ENCODE results near the gene AMACR.

DNA sequence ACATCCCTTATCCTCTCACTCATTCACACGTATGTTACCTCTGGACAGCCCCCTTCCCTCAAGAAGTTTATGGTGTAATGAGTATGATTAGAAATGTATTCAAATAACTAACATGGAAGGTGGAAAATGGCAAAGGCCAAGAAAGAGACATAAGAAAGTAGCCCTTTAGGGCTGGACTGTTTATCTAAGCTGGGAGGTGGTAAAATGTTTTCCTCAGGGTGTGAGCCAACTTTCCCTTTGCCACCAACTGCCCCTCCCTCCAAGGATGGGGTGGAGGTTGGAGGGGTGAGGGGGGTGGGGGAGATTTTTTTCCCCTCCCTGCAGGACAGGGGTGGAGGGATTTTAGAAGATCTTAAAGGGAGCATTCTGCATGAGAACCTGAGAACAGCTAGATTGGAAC lies 31.5 kb downstream of the AMACR start:
- no peak for TF ChIP-seq POLR2A (IDR thresholded peaks at IDR 0.05; ENCODE audit: low read depth, low read length)
- no peak for TF ChIP-seq SPI1 (IDR thresholded peaks at IDR 0.05; ENCODE audit: low read depth, low read length)
- no peak for TF ChIP-seq TAF1 (IDR thresholded peaks at IDR 0.05; ENCODE audit: low read depth, low read length)
- TF ChIP-seq PAX5 (IDR thresholded peaks at IDR 0.05; ENCODE audit: insufficient read depth, low read length, severe bottlenecking), result no peak
- no peak for TF ChIP-seq POLR2AphosphoS5 (IDR thresholded peaks at IDR 0.05; ENCODE audit: low read depth, low read length)

Data from GM12891 (cell line).